HG02970 (cell line): Measurements from ENCODE around the gene PRKCE.

Experiments
- ATAC-seq: cut with Tn5 transposase; IDR thresholded peaks from one replicate; pipeline ENCODE4 v1.9.1; 2021; ENCODE audit warnings: mild to moderate bottlenecking, moderate library complexity, moderate number of reproducible peaks; ENCODE audit not compliant: unreplicated experiment, low FRiP score

Gene PRKCE

GRCh38 chr2:45825001-45825651 lies 173.7 kb downstream of the PRKCE start:
- no peak for ATAC-seq

DNA sequence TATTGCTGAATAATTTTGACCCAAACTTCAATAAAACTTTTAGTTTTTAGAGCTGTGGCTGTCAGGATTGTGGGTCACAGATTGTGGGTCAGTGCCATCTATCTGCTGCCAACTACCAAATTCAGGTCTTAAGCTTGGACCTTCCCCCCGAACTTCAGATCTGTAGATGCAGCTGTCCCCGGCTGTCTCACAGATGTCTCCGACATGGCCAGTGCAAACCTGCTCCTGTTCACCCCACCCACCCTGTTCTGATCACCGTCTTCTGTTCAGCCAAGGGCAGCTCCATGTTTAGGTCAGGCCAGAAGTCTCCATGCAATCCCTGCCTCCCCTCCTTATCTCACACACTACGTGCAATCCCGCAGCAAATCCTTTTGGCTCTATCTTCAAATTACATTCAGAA lies 175.0 kb downstream of the PRKCE start:
- ATAC-seq: no peak

- ATAC-seq: no peak
Observed at GRCh38 chr2:45826884-45827635, 175.6 kb downstream of the PRKCE start.

DNA sequence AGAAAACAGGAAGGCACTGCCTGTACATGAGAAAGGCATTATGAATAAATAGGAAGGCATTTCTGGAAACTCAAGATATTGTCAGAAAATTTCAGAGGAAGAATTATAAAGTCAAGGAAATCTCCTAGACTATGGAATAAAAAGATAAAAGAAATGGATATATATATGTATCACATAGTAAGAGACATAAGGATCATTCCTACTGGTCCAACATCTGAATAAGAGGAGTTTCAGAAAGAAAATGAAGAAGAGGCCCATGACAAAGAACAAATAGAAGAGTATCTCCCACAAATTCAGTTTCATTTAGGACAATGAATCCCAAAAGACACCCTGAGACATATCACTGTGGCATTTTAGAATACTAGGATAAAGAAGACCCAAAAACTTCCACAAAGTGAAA lies 178.8 kb downstream of the PRKCE start:
- ATAC-seq: no peak

DNA sequence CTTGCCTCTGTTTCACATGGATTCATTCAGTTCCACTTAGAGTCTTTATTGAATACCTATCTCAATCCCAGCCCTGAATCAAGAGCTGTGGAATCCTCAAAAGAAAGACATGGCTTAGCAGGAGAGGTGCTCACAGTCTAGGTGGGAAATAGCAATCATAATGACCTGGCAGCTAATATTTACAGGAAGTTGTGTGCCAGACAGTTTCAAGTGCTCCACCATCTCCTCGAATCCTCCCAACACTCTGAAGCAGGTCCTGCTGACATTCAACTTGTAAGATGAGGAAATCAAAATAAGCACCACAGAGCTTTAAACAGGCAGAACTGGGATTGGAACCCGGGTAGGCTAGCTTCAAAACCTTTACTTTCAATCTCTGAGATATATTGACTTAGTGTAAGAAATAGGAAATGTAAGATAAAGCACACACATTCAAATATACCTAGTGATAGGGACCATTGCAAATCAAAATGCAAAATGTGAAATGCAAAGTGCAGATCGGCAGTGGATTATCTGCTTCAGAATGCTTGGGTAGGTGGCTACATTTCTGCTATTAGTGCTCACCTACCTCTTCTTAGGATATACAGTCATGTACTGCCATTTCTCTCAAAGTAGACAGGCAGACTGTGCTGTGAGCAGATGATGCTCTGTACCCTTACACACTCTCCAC lies 182.0 kb downstream of the PRKCE start:
- ATAC-seq: no peak

GRCh38 chr2:45833968-45834344 lies 182.5 kb downstream of the PRKCE start:
- no peak for ATAC-seq

GRCh38 chr2:45834372-45834771 lies 182.9 kb downstream of the PRKCE start:
- no peak for ATAC-seq

- no peak for ATAC-seq
Observed at GRCh38 chr2:45834858-45835257, 183.4 kb downstream of the PRKCE start.

GRCh38 chr2:45836316-45836715 lies 184.8 kb downstream of the PRKCE start:
- no peak for ATAC-seq

DNA sequence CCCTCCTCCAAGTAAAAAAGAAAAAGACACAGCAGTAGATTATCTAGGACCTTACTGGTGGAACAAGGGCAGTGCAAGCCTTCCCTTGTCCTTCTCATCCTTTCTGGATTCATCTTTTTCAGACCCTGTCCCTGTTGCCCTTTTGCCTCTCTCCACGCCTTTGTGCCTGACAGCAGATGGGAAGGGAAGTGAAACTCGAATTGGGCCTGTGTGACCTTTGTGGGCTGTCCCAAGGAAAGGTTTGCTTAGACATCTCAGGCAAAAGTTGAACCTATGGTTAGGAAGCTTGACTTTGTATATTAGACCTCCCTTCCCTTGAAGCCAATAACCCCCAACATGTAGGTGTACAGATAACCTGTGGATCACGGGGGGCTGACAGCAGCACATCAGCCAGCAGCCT lies 185.3 kb downstream of the PRKCE start:
- ATAC-seq: no peak

GRCh38 chr2:45837812-45838341 lies 186.4 kb downstream of the PRKCE start:
- ATAC-seq: no peak

DNA sequence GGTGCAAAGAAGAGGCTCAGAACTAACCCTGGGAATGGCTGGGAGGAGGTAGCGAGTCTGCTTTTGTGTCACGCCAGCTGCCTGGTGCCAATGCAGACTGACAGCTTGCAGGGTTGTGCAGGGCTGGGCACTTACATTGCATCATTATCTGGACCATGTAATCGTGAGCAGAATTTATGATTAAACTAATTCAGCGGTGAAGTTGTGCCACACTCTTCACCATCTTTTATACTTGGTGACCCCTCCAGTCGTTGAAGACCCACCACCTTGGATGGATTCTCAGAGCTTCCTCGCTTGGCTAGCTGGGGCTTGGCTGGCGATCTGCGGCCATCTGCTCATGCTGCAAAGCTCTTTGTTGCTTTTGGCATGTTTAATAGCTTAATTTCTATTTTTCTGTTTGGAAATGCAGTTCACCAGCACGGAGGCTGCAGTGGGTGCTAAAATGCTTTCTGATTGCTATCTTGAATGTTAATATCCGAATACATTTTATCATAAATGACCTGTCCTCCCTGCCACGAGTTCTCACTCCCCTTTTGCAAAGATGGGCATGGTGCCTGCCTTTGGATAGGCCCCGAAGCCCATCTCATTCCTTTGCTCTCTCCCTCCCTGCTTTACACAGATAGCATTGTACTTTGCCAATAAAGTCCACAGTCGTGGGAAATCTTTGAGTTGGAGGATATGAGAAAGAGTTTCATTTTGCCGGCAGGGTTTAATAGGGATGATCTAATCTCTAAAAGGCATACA lies 188.2 kb downstream of the PRKCE start:
- no peak for ATAC-seq

- ATAC-seq: no peak
Observed at GRCh38 chr2:45840481-45840880, 189.0 kb downstream of the PRKCE start.

- ATAC-seq: no peak
Observed at GRCh38 chr2:45841752-45842407, 190.4 kb downstream of the PRKCE start.

DNA sequence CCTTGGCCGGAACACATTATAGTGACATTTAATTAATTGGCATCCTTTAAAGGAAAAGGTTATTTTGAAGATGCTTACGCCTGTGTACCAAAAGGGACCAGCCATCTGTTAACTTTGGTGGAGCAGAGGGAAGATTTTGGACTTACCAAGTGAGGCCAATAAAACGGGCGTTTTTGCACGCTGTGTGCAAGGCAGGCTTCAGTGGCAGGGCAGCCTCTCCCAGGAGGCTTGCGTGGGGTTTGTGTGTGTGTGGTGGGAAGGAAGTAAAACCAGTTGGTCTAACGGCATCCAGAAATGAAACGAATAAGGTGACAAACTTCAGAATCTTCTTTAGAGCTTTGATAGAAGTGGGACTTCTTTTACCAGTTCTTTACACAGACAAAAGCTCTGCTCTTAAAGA lies 191.7 kb downstream of the PRKCE start:
- no peak for ATAC-seq

DNA sequence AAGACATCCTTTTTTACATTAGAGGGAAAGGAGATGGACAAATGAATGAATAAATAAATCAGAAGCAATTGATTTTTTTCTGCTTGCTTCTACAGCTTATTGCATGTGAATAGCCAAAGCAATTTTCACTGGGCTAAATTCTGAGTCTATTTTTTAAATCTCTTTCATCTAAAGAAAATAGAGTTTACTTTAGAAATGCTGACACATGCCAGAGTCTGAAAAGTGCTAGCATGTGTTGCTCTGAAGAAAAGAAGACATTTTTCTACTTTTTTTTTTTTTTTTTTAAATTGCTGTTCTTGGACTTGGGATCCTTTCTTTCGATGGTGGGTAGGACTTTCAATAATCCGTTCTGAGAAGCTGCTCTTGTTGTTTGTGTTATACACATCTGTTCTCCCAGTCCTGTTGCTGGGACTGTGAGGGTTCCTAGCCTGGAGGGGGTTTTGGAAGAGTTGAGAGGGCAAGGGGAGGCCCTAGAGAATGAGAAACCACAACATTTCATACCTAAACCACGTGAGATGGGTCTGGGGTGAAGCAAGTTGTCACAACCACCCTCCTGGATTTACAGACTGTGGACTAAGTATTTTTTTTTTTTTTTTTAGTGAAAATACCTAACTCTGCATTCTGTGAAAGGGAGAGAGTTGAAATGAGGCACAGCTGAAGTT lies 193.5 kb downstream of the PRKCE start:
- ATAC-seq: no peak

DNA sequence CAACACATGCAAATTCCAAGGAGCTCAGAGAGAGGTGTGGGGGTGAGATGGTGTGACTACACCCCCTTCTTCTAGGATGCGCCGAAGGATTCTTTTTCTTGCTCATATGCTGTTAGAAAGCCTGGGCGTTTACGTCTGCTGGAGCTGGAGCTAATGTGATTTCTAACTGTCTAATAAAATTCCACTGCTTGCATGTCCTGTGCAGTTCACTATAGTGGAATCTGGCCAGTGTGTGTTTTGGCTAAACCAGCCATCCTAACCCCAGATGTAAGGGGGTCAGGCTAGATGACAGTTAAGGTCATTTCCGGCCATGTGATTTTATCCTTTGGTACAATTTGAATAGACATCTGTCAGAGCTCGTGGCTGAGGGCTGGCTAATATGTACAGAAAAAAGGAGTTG lies 194.1 kb downstream of the PRKCE start:
- ATAC-seq: no peak

DNA sequence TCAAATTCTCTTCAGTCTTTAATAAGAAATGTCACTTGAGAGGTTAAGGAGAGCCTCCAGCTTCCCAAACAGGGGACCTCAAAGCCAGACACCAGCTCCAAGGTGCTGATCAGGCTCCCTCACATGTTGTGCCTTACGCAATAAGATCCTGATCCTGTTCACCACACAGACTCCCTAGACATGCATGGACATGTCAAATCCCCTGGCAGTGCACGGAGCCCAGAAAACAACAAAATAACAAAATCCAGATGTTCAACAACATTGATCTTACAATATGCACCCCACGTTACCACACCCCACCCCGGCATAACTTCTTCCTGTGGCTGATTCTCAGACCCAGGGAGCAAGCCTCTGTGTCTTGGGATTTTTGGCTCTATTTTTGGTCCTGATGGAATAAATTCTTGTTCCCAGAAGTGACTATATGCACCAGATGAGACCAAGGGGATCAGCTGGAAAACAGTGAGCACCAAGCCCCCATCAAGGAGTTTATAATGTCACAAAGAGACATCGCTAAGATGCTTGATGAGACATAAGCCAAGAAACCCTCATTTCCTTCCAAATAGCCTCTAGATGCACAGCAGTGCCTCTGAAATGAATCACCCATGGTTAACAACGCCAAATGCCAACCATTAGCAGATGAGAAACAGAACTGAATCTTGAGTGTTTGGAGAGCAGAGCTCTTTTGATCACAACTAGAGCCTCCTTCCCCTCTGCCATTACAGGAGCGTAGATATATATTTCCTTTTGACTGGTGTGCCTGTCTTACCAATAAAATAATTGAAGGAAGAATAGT lies 198.2 kb downstream of the PRKCE start:
- no peak for ATAC-seq

GRCh38 chr2:45850558-45850957 lies 199.1 kb downstream of the PRKCE start:
- no peak for ATAC-seq
